MM.1S (cell line): ENCODE data around the gene GPC3.
"Not testable (repeated sequence)": the region's sequence is repeated elsewhere in the genome, so short reads cannot be mapped to it uniquely, and the experiment has no call there.

ENCODE experiments used
- DNase-seq: peaks from one replicate; pipeline ENCODE4 v3.0.0-alpha.2; 2015
- H2AFZ ChIP-seq: fragments of 300-600 bp; sonication (generic); 2 replicates; pipeline ENCODE4 v1.6.0; 2016; ENCODE audit warnings: antibody characterized with exemption, low read length
- H3F3A ChIP-seq: fragments of 300-600 bp; sonication (generic); 2 replicates; pipeline ENCODE4 v1.6.1; 2016; ENCODE audit warnings: mild to moderate bottlenecking, antibody characterized with exemption, low read length, moderate library complexity, mixed read lengths; ENCODE audit not compliant: insufficient read depth
- H3K27ac ChIP-seq: fragments of 300-600 bp; sonication (generic); 2 replicates; pipeline ENCODE4 v1.5.1; 2016; ENCODE audit warnings: mild to moderate bottlenecking, low read length
- H3K27me3 ChIP-seq: fragments of 300-600 bp; sonication (generic); replicated peaks from 2 replicates; pipeline ENCODE4 v1.6.0; 2016; ENCODE audit warnings: low read length; ENCODE audit not compliant: insufficient read depth
- H3K36me3 ChIP-seq: fragments of 300-600 bp; sonication (generic); replicated peaks from 2 replicates; pipeline ENCODE4 v1.6.1; 2016; ENCODE audit warnings: mild to moderate bottlenecking, low read length, mixed read lengths; ENCODE audit not compliant: insufficient read depth
- H3K4me1 ChIP-seq: fragments of 300-600 bp; sonication (generic); 2 replicates; pipeline ENCODE4 v1.6.1; 2016; ENCODE audit warnings: low read length, mixed read lengths
- H3K4me2 ChIP-seq: fragments of 300-600 bp; sonication (generic); 2 replicates; pipeline ENCODE4 v1.6.0; 2016; ENCODE audit warnings: low read depth, low read length
- H3K4me3 ChIP-seq: fragments of 300-600 bp; sonication (generic); 2 replicates; pipeline ENCODE4 v1.5.1; 2016; ENCODE audit warnings: low read length, mixed read lengths
- H3K79me2 ChIP-seq: fragments of 300-600 bp; sonication (generic); 2 replicates; pipeline ENCODE4 v1.6.1; 2016; ENCODE audit warnings: mixed run types, low read length, mixed read lengths
- H3K9ac ChIP-seq: fragments of 300-600 bp; sonication (generic); 2 replicates; pipeline ENCODE4 v1.6.1; 2016; ENCODE audit warnings: low read length, mixed read lengths
- H3K9me2 ChIP-seq: fragments of 300-600 bp; sonication (generic); replicated peaks from 2 replicates; pipeline ENCODE4 v1.6.1; 2016; ENCODE audit warnings: mild to moderate bottlenecking, low read length, mixed read lengths; ENCODE audit not compliant: insufficient read depth
- H3K9me3 ChIP-seq: fragments of 300-600 bp; sonication (generic); replicated peaks from 2 replicates; pipeline ENCODE4 v1.6.1; 2016; ENCODE audit warnings: mild to moderate bottlenecking, low read length, mixed read lengths; ENCODE audit not compliant: insufficient read depth
- H4K20me1 ChIP-seq: fragments of 300-600 bp; sonication (generic); 2 replicates; pipeline ENCODE4 v1.6.1; 2016; ENCODE audit warnings: mild to moderate bottlenecking, low read length, moderate library complexity, mixed read lengths; ENCODE audit not compliant: insufficient read depth
- EZH2 ChIP-seq: fragments of 300-600 bp; sonication (generic); optimal IDR thresholded peaks from 2 replicates; pipeline ENCODE3; 2017; ENCODE audit warnings: low read depth, mild to moderate bottlenecking, antibody characterized with exemption, low read length, mixed read lengths
- EZH2phosphoT487 ChIP-seq: fragments of 300-600 bp; sonication (generic); IDR thresholded peaks from 2 replicates; pipeline ENCODE4 v1.6.1; 2018; ENCODE audit warnings: antibody characterized with exemption, low read length
- TF ChIP-seq, protein P1 (sequence below): fragments of 300-600 bp; sonication (generic); IDR thresholded peaks from 2 replicates; pipeline ENCODE4 v1.5.1; 2016; ENCODE audit warnings: antibody characterized with exemption, low read length, mixed read lengths

Gene GPC3

DNA sequence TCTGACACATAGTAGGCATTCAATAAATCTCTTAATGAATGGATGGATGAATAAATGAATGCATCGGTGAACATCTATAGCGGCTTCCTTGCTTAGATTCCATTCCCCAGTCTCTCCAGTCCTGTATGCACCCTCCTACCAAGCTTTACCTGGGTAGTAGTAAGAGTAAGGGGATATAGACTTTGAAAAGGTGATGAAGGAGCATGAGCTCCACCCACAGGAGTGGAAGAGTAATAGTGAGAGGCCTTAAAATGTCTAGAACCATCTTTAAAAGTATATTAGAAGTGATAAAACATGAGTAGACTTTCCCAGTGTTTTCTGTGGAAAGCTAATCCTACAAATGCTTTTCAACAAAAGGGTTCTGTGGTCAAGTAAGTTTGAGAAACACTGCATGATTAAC, 35.5 kb upstream of the GPC3 start:
- Histone ChIP-seq H3K4me1 (no peaks in the 10 kb centered on the region), H3K9me2 (no peaks in the 10 kb centered on the region), H2AFZ (no peak overlapping the region), H3K9me3 (no peaks in the 10 kb centered on the region), H3F3A (no peaks in the 10 kb centered on the region), H4K20me1 (no peaks in the 10 kb centered on the region), H3K36me3 (no peaks in the 10 kb centered on the region), H3K27ac (no peak overlapping the region), H3K27me3 (no peaks in the 10 kb centered on the region), H3K9ac (no peak overlapping the region), H3K79me2 (no peaks in the 10 kb centered on the region), H3K4me2 (no peak overlapping the region), H3K4me3 (no peak overlapping the region)
- TF ChIP-seq EZH2phosphoT487 (no peak), EZH2 (no peak)
- TF ChIP-seq, protein P1, sequence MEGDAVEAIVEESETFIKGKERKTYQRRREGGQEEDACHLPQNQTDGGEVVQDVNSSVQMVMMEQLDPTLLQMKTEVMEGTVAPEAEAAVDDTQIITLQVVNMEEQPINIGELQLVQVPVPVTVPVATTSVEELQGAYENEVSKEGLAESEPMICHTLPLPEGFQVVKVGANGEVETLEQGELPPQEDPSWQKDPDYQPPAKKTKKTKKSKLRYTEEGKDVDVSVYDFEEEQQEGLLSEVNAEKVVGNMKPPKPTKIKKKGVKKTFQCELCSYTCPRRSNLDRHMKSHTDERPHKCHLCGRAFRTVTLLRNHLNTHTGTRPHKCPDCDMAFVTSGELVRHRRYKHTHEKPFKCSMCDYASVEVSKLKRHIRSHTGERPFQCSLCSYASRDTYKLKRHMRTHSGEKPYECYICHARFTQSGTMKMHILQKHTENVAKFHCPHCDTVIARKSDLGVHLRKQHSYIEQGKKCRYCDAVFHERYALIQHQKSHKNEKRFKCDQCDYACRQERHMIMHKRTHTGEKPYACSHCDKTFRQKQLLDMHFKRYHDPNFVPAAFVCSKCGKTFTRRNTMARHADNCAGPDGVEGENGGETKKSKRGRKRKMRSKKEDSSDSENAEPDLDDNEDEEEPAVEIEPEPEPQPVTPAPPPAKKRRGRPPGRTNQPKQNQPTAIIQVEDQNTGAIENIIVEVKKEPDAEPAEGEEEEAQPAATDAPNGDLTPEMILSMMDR = no peak
- no peak for DNase-seq

DNA sequence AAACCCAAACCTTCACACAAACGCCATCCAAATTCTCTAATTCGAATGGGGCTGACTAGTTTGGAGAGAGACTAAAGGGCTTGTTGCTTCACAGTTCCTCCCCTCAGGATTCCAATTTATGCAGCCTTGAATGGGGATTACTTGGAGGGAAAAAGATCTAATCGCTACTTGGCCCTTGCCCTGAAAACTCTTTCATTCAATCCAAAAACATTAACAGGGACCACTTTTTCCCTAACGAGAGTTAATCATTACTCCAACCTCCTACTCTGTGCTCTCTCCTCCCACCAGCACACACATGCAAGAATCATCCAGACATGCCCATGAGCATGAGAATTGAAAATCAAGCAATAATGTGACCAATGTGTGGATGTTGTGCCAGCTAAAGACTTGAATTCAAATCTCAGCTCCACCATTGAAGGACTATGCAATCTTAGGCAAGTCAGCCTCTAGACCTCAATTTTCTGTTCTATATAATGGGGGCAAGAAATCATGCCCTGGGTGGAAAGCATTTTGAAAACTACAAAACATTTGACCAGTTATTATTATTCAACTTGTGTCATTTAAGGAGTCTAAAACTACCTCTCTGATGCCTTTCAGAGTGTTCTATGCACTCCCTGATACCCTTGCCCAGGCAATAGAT, 34.3 kb upstream of the GPC3 start:
- Histone ChIP-seq H3K9ac (no peak overlapping the region), H3F3A (no peaks in the 10 kb centered on the region), H3K9me3 (no peaks in the 10 kb centered on the region), H3K4me2 (no peak overlapping the region), H2AFZ (no peak overlapping the region), H4K20me1 (no peaks in the 10 kb centered on the region), H3K27me3 (no peaks in the 10 kb centered on the region), H3K9me2 (no peaks in the 10 kb centered on the region), H3K79me2 (no peaks in the 10 kb centered on the region), H3K4me3 (no peak overlapping the region), H3K4me1 (no peaks in the 10 kb centered on the region), H3K36me3 (no peaks in the 10 kb centered on the region), H3K27ac (no peak overlapping the region)
- TF ChIP-seq EZH2phosphoT487 = no peak
- no peak for TF ChIP-seq EZH2
- TF ChIP-seq, protein P1 = no peak
- DNase-seq = no peak

DNA sequence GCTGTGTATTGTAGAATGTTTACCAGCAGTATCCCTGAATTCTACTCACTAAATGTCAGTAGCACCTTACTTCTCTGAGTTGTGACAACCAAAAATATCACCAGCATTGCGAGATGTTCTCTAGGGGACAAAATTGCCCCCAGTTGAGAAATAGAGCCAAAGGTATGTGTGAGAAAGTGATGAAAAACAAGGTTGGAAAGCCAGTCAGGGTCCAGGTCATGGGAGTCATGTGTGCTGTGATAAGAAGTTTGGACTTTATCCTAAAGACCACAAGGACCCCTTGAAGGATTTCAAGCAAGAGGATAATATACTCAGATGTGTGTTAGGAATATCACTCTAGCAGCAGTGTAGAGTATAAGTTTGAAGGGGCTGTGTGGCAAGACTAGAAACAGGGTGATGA, 30.9 kb upstream of the GPC3 start:
- not testable (repeated sequence) for H3K4me1 ChIP-seq, H3K27ac ChIP-seq, H3K9ac ChIP-seq, H3K27me3 ChIP-seq, H3K4me3 ChIP-seq, DNase-seq, H3K79me2 ChIP-seq, H3K9me3 ChIP-seq, H3F3A ChIP-seq, H3K36me3 ChIP-seq, H3K4me2 ChIP-seq, H4K20me1 ChIP-seq, H2AFZ ChIP-seq, H3K9me2 ChIP-seq

DNA sequence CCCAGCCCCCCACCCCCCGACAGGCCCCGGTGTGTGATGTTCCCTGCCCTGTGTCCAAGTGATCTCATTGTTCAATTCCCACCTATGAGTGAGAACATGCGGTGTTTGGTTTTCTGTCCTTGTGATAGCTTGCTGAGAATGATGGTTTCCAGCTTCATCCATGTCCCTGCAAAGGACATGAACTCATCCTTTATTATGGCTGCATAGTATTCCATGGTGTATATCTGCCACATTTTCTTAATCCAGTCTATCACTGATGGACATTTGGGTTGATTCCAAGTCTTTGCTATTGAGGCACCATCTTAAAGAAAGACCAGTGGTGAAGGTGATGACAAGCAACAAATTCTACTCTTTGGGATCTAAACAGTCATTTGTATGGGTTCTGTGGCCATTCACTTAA, 30.1 kb upstream of the GPC3 start:
- not testable (repeated sequence) for H3K4me1 ChIP-seq, H3K9ac ChIP-seq, H4K20me1 ChIP-seq, H3K4me3 ChIP-seq, H3K36me3 ChIP-seq, H3F3A ChIP-seq, DNase-seq, H3K9me3 ChIP-seq, H3K79me2 ChIP-seq, H3K4me2 ChIP-seq, H2AFZ ChIP-seq, H3K27me3 ChIP-seq, H3K27ac ChIP-seq, H3K9me2 ChIP-seq
